GM12801 (cell line): Measurements from ENCODE around the gene NKAIN4.

Experiments
- CTCF ChIP-seq: IDR thresholded peaks from one replicate; pipeline ENCODE4 v1.5.1; 2011; ENCODE audit warnings: control low read depth; ENCODE audit not compliant: insufficient read length; ENCODE audit errors: extremely low read depth

Gene NKAIN4

GRCh38 chr20:63283397-63284082 is 29.3 kb upstream of the NKAIN4 start:
- TF ChIP-seq CTCF: no peak

- no peak for TF ChIP-seq CTCF
Observed at GRCh38 chr20:63282946-63283345, 28.7 kb upstream of the NKAIN4 start.

GRCh38 chr20:63281742-63282665 is 27.7 kb upstream of the NKAIN4 start:
- TF ChIP-seq CTCF: no peak

- TF ChIP-seq CTCF: no peak
Observed at GRCh38 chr20:63280929-63281545, 26.8 kb upstream of the NKAIN4 start.

GRCh38 chr20:63280371-63280770 is 26.1 kb upstream of the NKAIN4 start:
- no peak for TF ChIP-seq CTCF

GRCh38 chr20:63279931-63280330 is 25.7 kb upstream of the NKAIN4 start:
- TF ChIP-seq CTCF: no peak

GRCh38 chr20:63278661-63279060 is 24.4 kb upstream of the NKAIN4 start:
- TF ChIP-seq CTCF: no peak
